ENCODE results near the gene CACNG8.

DNA sequence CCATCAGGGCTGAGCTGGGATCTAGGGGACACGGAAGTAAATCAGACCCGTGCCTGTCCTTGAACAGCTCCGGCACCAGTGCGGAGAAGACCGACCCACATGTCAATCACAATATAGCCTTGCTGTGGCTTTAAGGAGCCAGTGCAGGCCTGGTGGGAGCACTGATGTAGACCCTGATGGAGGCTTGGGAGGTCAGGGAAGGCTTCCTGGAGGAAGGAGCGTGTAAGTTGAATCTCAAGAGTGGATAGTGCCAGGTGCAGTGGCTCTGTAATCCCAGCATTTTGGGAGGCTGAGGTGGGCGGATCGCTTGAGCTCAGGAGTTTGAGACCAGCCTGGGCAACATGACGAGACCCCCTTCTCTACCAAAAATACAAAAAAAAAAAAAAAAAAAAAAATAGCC, 10.8 kb upstream of the CACNG8 start:
- TF ChIP-seq, protein P1, sequence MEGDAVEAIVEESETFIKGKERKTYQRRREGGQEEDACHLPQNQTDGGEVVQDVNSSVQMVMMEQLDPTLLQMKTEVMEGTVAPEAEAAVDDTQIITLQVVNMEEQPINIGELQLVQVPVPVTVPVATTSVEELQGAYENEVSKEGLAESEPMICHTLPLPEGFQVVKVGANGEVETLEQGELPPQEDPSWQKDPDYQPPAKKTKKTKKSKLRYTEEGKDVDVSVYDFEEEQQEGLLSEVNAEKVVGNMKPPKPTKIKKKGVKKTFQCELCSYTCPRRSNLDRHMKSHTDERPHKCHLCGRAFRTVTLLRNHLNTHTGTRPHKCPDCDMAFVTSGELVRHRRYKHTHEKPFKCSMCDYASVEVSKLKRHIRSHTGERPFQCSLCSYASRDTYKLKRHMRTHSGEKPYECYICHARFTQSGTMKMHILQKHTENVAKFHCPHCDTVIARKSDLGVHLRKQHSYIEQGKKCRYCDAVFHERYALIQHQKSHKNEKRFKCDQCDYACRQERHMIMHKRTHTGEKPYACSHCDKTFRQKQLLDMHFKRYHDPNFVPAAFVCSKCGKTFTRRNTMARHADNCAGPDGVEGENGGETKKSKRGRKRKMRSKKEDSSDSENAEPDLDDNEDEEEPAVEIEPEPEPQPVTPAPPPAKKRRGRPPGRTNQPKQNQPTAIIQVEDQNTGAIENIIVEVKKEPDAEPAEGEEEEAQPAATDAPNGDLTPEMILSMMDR (conservative IDR thresholded peaks at IDR 0.05; ENCODE audit: low read length), result no peak
- no peak for TF ChIP-seq EZH2phosphoT487 (IDR thresholded peaks at IDR 0.05; ENCODE audit: borderline replicate concordance)

Data from Loucy (cell line).